ENCODE measurements around the gene PRPF6. TPM values are rescaled to one million over a fixed set of nuclear protein-coding genes. Genes with fewer than 3 reads are reported as not detected.

Gene PRPF6
- total and polyA plus RNA-seq, 2 of the 13 experiments (the other 11 are each of a cell fraction or from before 2014, with no cell fraction given) = 63.7 to 101 TPM

- no peak for TF ChIP-seq ZNF460 (CRISPR knock-in tag; IDR thresholded peaks at IDR 0.05; ENCODE audit: borderline replicate concordance)
- peak; percentile 35 for TF ChIP-seq UBTF (CRISPR knock-in tag; IDR thresholded peaks at IDR 0.05)
- no peak; the same call in 1 of the 2 replicates for TF ChIP-seq TERF1 (CRISPR knock-in tag; IDR thresholded peaks at IDR 0.05)
- peak; percentile 56; the same call in 1 of the 2 replicates for TF ChIP-seq RAD21 (CRISPR knock-in tag; IDR thresholded peaks at IDR 0.05)
- TF ChIP-seq RBFOX2 (IDR thresholded peaks at IDR 0.05; ENCODE audit: low read depth, low read length) = peak; percentile 64
- TF ChIP-seq ZNF704 (CRISPR knock-in tag; IDR thresholded peaks at IDR 0.05; ENCODE audit: borderline replicate concordance) = no peak
- TF ChIP-seq ZMYM4 (CRISPR knock-in tag; IDR thresholded peaks at IDR 0.05) = no peak
- no peak for TF ChIP-seq ZNF564 (CRISPR knock-in tag; IDR thresholded peaks at IDR 0.05)
- TF ChIP-seq BORCS8-MEF2B (CRISPR knock-in tag; IDR thresholded peaks at IDR 0.05) = no peak
- TF ChIP-seq EP300 (IDR thresholded peaks at IDR 0.05; ENCODE audit: low read depth in 2 of 2, low read length in 2 of 2) = no peak
- no peak for TF ChIP-seq EP300 (CRISPR knock-in tag; IDR thresholded peaks at IDR 0.05; ENCODE audit: borderline replicate concordance)
- peak; percentile 68 for TF ChIP-seq ZFY (CRISPR knock-in tag; IDR thresholded peaks at IDR 0.05)
- TF ChIP-seq ZSCAN31 (CRISPR knock-in tag; IDR thresholded peaks at IDR 0.05; ENCODE audit: low read depth) = no peak
- no peak for TF ChIP-seq GATAD2A (CRISPR knock-in tag; IDR thresholded peaks at IDR 0.05)
- TF ChIP-seq ZNF232 (CRISPR knock-in tag; IDR thresholded peaks at IDR 0.05; ENCODE audit: borderline replicate concordance) = no peak
- no peak; the same call in 1 of the 2 replicates for TF ChIP-seq ATF3 (CRISPR knock-in tag; IDR thresholded peaks at IDR 0.05)
- peak; percentile 74; the same call in 1 of the 2 replicates for TF ChIP-seq ZNF713 (CRISPR knock-in tag; IDR thresholded peaks at IDR 0.05)
- peak; percentile 32; the same call in 1 of the 2 replicates for TF ChIP-seq MAX (IDR thresholded peaks at IDR 0.05)
Measured at GRCh38 chr20:64079273-64080012, 98.5 kb downstream of the PRPF6 start, which contains the start of gene RGS19 (continued).

All from HepG2 (cell line).